Measurements from ENCODE around the gene TMEM161A. TPM values are rescaled to one million over a fixed set of nuclear protein-coding genes. Genes with fewer than 3 reads are reported as not detected.

TMEM161A gene
- total and polyA plus RNA-seq, 9 of the 15 experiments (the other 6 are each of a cell fraction or from before 2014, with no cell fraction given) = 0.63 to 92.3 (median 38.9) TPM

DNA sequence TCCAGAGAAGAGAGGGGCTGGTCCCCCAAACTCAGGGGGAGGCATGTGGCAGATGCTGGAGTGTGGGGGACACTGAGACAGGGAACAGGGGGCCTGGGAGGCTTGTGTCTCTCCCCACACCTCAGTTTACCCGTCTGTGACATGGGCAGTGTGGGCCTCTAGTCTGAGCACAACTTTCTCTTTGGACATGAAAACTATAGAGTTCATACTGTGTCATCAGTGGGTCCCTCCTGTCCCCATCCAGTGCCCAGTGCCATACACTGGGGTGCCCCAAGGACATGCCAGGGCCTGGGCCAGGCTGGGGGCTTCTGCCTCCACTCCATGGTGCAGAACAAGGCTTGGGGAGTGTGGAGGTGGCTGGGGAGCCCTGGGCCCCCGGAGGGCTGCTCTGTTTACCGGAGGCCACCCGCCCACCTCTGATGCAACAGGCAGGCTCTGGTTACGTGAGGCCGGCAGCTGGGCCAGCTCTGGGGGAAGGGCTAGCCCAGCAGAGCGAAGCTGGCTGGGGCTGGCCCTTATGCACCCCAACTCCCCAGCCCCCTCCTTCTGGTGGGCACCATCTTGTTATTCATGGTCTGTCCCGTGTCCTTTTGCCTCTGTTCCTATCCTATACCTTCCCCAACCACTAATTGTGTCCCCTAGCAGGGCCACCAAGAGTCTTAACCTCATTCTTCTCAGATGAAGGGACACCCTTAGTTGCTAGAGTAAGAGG, 33.7 kb upstream of the TMEM161A start (continued):
- TF ChIP-seq YY1 (IDR thresholded peaks at IDR 0.05; ENCODE audit: borderline replicate concordance in 1 of 3, control insufficient read depth in 1 of 3, extremely low read depth in 1 of 3, insufficient read depth in 3 of 3, insufficient read length in 1 of 3, insufficient replicate concordance in 2 of 3, low read depth in 1 of 3, low read length in 2 of 3) (no peak), ZNF695 (CRISPR knock-in tag; IDR thresholded peaks at IDR 0.05) (no peak), ZBTB1 (CRISPR knock-in tag; IDR thresholded peaks at IDR 0.05; ENCODE audit: borderline replicate concordance, low read depth) (no peak), ZNF3 (CRISPR knock-in tag; IDR thresholded peaks at IDR 0.05) (no peak), PURB (CRISPR knock-in tag; IDR thresholded peaks at IDR 0.05; ENCODE audit: low read depth) (no peak), HNRNPH1 (optimal IDR thresholded peaks at IDR 0.05; ENCODE audit: low read depth, low read length) (no peak), EHMT2 (IDR thresholded peaks at IDR 0.05) (no peak), NBN (IDR thresholded peaks at IDR 0.05; ENCODE audit: low read depth) (no peak), FUS (optimal IDR thresholded peaks at IDR 0.05; ENCODE audit: low read depth, low read length) (no peak), JUNB (CRISPR knock-in tag; conservative IDR thresholded peaks at IDR 0.05) (no peak), POLR3G (IDR thresholded peaks at IDR 0.05; ENCODE audit: extremely low read depth, insufficient read length, insufficient replicate concordance) (no peak), GATAD2B (IDR thresholded peaks at IDR 0.05; ENCODE audit: borderline replicate concordance) (no peak), MTA1 (IDR thresholded peaks at IDR 0.05; ENCODE audit: borderline replicate concordance) (no peak)
- TF ChIP-seq, protein P1, sequence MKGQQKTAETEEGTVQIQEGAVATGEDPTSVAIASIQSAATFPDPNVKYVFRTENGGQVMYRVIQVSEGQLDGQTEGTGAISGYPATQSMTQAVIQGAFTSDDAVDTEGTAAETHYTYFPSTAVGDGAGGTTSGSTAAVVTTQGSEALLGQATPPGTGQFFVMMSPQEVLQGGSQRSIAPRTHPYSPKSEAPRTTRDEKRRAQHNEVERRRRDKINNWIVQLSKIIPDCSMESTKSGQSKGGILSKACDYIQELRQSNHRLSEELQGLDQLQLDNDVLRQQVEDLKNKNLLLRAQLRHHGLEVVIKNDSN (CRISPR knock-in tag; IDR thresholded peaks at IDR 0.05) = no peak
- TF ChIP-seq, protein P2, sequence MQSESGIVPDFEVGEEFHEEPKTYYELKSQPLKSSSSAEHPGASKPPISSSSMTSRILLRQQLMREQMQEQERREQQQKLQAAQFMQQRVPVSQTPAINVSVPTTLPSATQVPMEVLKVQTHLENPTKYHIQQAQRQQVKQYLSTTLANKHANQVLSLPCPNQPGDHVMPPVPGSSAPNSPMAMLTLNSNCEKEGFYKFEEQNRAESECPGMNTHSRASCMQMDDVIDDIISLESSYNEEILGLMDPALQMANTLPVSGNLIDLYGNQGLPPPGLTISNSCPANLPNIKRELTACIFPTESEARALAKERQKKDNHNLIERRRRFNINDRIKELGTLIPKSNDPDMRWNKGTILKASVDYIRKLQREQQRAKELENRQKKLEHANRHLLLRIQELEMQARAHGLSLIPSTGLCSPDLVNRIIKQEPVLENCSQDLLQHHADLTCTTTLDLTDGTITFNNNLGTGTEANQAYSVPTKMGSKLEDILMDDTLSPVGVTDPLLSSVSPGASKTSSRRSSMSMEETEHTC (IDR thresholded peaks at IDR 0.05) = no peak
- TF ChIP-seq, protein P3, sequence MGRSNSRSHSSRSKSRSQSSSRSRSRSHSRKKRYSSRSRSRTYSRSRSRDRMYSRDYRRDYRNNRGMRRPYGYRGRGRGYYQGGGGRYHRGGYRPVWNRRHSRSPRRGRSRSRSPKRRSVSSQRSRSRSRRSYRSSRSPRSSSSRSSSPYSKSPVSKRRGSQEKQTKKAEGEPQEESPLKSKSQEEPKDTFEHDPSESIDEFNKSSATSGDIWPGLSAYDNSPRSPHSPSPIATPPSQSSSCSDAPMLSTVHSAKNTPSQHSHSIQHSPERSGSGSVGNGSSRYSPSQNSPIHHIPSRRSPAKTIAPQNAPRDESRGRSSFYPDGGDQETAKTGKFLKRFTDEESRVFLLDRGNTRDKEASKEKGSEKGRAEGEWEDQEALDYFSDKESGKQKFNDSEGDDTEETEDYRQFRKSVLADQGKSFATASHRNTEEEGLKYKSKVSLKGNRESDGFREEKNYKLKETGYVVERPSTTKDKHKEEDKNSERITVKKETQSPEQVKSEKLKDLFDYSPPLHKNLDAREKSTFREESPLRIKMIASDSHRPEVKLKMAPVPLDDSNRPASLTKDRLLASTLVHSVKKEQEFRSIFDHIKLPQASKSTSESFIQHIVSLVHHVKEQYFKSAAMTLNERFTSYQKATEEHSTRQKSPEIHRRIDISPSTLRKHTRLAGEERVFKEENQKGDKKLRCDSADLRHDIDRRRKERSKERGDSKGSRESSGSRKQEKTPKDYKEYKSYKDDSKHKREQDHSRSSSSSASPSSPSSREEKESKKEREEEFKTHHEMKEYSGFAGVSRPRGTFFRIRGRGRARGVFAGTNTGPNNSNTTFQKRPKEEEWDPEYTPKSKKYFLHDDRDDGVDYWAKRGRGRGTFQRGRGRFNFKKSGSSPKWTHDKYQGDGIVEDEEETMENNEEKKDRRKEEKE (IDR thresholded peaks at IDR 0.05; ENCODE audit: borderline replicate concordance in 1 of 2, control insufficient read depth in 1 of 2, low read depth in 2 of 2, low read length in 1 of 2) = no peak
- TF ChIP-seq, protein P4, sequence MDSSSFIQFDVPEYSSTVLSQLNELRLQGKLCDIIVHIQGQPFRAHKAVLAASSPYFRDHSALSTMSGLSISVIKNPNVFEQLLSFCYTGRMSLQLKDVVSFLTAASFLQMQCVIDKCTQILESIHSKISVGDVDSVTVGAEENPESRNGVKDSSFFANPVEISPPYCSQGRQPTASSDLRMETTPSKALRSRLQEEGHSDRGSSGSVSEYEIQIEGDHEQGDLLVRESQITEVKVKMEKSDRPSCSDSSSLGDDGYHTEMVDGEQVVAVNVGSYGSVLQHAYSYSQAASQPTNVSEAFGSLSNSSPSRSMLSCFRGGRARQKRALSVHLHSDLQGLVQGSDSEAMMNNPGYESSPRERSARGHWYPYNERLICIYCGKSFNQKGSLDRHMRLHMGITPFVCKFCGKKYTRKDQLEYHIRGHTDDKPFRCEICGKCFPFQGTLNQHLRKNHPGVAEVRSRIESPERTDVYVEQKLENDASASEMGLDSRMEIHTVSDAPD (CRISPR knock-in tag; IDR thresholded peaks at IDR 0.05) = no peak
- TF ChIP-seq, protein P5, sequence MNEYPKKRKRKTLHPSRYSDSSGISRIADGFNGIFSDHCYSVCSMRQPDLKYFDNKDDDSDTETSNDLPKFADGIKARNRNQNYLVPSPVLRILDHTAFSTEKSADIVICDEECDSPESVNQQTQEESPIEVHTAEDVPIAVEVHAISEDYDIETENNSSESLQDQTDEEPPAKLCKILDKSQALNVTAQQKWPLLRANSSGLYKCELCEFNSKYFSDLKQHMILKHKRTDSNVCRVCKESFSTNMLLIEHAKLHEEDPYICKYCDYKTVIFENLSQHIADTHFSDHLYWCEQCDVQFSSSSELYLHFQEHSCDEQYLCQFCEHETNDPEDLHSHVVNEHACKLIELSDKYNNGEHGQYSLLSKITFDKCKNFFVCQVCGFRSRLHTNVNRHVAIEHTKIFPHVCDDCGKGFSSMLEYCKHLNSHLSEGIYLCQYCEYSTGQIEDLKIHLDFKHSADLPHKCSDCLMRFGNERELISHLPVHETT (CRISPR knock-in tag; conservative IDR thresholded peaks at IDR 0.05 in 1 of 2, IDR thresholded peaks at IDR 0.05 in 1 of 2) = no peak
